ENCODE data around the gene SLC39A13.

DNA sequence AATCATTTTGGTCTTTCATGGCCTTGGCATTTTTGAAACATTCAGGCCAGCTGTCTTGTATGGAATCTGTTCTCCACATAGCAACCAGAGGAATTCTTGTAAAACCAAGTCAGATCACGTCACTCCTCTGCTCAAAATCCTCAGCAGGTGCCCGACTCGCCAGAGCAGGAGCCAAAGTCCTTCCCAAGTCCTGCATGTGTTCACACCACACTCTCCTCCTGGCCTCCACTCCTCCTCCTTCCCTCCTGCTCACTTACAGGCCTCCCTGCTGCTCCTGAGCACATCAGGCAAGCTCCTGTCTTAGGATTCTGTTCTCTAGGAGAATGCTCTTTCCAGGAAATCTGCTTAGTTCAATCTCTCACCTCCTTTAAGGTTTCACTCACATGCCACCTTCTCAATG lies 24.8 kb downstream of the SLC39A13 start:
- TF ChIP-seq, protein P1, sequence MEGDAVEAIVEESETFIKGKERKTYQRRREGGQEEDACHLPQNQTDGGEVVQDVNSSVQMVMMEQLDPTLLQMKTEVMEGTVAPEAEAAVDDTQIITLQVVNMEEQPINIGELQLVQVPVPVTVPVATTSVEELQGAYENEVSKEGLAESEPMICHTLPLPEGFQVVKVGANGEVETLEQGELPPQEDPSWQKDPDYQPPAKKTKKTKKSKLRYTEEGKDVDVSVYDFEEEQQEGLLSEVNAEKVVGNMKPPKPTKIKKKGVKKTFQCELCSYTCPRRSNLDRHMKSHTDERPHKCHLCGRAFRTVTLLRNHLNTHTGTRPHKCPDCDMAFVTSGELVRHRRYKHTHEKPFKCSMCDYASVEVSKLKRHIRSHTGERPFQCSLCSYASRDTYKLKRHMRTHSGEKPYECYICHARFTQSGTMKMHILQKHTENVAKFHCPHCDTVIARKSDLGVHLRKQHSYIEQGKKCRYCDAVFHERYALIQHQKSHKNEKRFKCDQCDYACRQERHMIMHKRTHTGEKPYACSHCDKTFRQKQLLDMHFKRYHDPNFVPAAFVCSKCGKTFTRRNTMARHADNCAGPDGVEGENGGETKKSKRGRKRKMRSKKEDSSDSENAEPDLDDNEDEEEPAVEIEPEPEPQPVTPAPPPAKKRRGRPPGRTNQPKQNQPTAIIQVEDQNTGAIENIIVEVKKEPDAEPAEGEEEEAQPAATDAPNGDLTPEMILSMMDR (IDR thresholded peaks at IDR 0.05; ENCODE audit: insufficient read depth, low read length, poor library complexity, severe bottlenecking), result no peak
- TF ChIP-seq EZH2phosphoT487 (conservative IDR thresholded peaks at IDR 0.05; ENCODE audit: low read length), result no peak

Data from SU-DHL-6 (cell line).